ENCODE data around the gene SMPDL3A. TPM values are rescaled to one million over a fixed set of nuclear protein-coding genes. Genes with fewer than 3 reads are reported as not detected.

SMPDL3A gene, protein sequence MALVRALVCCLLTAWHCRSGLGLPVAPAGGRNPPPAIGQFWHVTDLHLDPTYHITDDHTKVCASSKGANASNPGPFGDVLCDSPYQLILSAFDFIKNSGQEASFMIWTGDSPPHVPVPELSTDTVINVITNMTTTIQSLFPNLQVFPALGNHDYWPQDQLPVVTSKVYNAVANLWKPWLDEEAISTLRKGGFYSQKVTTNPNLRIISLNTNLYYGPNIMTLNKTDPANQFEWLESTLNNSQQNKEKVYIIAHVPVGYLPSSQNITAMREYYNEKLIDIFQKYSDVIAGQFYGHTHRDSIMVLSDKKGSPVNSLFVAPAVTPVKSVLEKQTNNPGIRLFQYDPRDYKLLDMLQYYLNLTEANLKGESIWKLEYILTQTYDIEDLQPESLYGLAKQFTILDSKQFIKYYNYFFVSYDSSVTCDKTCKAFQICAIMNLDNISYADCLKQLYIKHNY
- total RNA-seq (2021; fragmentation: NEBNext Ultra II Directional; extraction: Animal tissue kit (Norgen Biotek cat#: 25700)) = 2.6 and 3.5 TPM in 2 replicates
- polyA plus RNA-seq (2011; rRNA removed) = 3.7 and 3.9 TPM in 2 replicates
- polyA plus RNA-seq (2011; cell fraction: cytosol; rRNA removed) = 3.1 TPM
- polyA plus RNA-seq (2011; cell fraction: nucleus; rRNA removed) = 3.4 TPM
- 1.6 to 3.4 TPM (median 2.4 TPM) in 4 replicates for polyA plus RNA-seq (2012, experiment 1 of 2)
- 0.34 TPM for polyA plus RNA-seq (2012, experiment 2 of 2)
- polyA plus RNA-seq (2013, experiment 1 of 2) = 4.9 TPM
- polyA plus RNA-seq (2013, experiment 2 of 2) = 4.9 TPM
- 1.4 and 1.7 TPM in 2 replicates for polyA minus RNA-seq (2011; rRNA and poly(A)+ RNA removed)
- polyA minus RNA-seq (2011; cell fraction: cytosol; rRNA and poly(A)+ RNA removed) = 3.2 TPM
- 1.8 TPM for polyA minus RNA-seq (2011; cell fraction: nucleus; rRNA and poly(A)+ RNA removed)
- long read RNA-seq, experiment 1, partial matches to known transcripts = 1 of 4 reads
- long read RNA-seq, experiment 1, other reads (novel, unspliced or antisense) = 1 of 4 reads
- long read RNA-seq, experiment 2 = 0 reads

DNA sequence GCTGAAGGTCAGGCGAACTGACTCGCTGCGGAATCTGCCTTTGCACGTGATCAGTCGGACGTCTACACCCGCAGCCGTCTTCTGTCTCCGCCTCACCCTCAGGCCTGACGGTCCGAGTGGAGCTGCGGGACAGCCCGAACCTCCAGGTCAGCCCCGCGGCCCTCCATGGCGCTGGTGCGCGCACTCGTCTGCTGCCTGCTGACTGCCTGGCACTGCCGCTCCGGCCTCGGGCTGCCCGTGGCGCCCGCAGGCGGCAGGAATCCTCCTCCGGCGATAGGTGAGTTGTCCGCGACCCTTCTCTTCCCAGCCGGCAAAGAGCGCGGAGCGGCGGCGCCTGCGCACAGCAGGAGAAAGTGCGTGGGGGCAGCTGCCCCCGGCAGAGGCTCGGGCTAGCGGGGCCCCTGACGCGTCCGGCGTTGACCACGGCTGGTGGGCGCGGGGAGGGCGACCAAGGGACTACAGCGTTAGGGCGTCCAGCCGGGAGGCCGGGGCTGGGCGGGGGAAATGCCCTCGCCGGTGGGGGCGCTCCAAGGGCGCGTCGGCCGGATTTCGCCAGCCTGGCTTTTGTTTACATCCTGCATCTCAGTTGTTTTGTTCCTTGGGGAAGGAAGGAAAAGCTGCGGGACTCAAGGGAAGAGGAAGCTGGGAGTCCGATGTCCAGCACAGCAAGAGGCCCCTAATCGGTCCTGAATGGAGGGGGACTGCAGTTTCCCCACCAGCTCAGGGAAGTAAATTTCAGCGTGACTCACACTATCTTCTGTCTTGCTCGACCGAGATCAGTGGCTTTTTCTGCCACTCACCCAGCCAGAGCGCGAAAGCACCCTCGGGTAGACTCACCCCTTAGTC, at the start of gene SMPDL3A:
SMPDL3A (plus strand) TSS at position 77 of the 846 bp plus-strand sequence; CDS start at position 166, 89 bp downstream.
- Histone ChIP-seq H3K23ac (ENCODE audit: insufficient read length) (no peak within 1 kb of the TSS), H2AK5ac (ENCODE audit: low read depth, low read length) (no peak within 1 kb of the TSS; the same call in 1 of the 2 replicates), H4K91ac (replicated peaks; ENCODE audit: insufficient read length, low read length) (peak within 1 kb of the TSS; percentile 2), H3K23me2 (ENCODE audit: low read depth, low read length) (peaks cover 12% of the 10 kb centered on the region; the same call in 1 of the 2 replicates), H2BK15ac (ENCODE audit: low read length) (peak within 1 kb of the TSS; percentile 78; the same call in 1 of the 2 replicates), H2BK5ac (ENCODE audit: low read depth, low read length) (peak within 1 kb of the TSS; percentile 92), H3K9me3 (ENCODE audit: insufficient read depth in 2 of 2, low read depth in 1 of 2, low read length in 1 of 2) (no peaks in the 10 kb centered on the region), H3K4me3 (ENCODE audit: extremely low read depth in 1 of 4, insufficient read depth in 2 of 4, low read depth in 3 of 4, low read length in 4 of 4) (peak within 1 kb of the TSS; percentile 72 to 86 (median 80)), H2BK20ac (ENCODE audit: low read length) (peak within 1 kb of the TSS; percentile 28; the same call in 1 of the 2 replicates), H3K36me3 (ENCODE audit: control insufficient read depth in 2 of 4, insufficient read depth in 4 of 4, low read length in 3 of 4) (no peaks in the 10 kb centered on the region), H3K4ac (replicated peaks; ENCODE audit: insufficient read length, low read depth, low read length) (no peak within 1 kb of the TSS), H2BK120ac (replicated peaks; ENCODE audit: low read depth, low read length) (no peak within 1 kb of the TSS), H3K4me1 (replicated peaks in 1 of 4; ENCODE audit: control insufficient read depth in 3 of 4, insufficient read depth in 4 of 4, low read length in 3 of 4) (peaks cover 3 to 24% (median 13%) of the 10 kb centered on the region in 4 experiments; a peak in 6 of 7 replicates), H4K20me1 (replicated peaks in 1 of 2; ENCODE audit: control insufficient read depth in 1 of 2, insufficient read depth in 2 of 2, low read length in 2 of 2) (no peaks in the 10 kb centered on the region), H4K5ac (ENCODE audit: insufficient read length, low read depth, low read length) (peak within 1 kb of the TSS; percentile 26), H3K27me3 (replicated peaks in 1 of 4; ENCODE audit: control insufficient read depth in 3 of 4, extremely low read depth in 1 of 4, insufficient read depth in 3 of 4, low read length in 3 of 4) (no peaks in the 10 kb centered on the region; a peak in 2 of 7 replicates), H3K27ac (ENCODE audit: low read depth, low read length) (peak within 1 kb of the TSS; percentile 60; the same call in 1 of the 2 replicates), H3K79me2 (ENCODE audit: control insufficient read depth in 1 of 2, insufficient read depth in 2 of 2, low read length in 2 of 2) (no peaks in the 10 kb centered on the region), H3K4me2 (ENCODE audit: insufficient read depth in 1 of 2, low read depth in 2 of 2, low read length in 2 of 2) (peak within 1 kb of the TSS; percentile 96 to 99), H2BK12ac (ENCODE audit: low read depth, low read length) (peak within 1 kb of the TSS; percentile 97), H3K14ac (ENCODE audit: insufficient read length) (no peak within 1 kb of the TSS), H3K18ac (ENCODE audit: extremely low read depth, low read length) (peak within 1 kb of the TSS; percentile 96), H3K79me1 (ENCODE audit: low read depth, low read length) (no peaks in the 10 kb centered on the region), H2AFZ (ENCODE audit: low read length) (peak within 1 kb of the TSS; percentile 96), H3K56ac (replicated peaks; ENCODE audit: insufficient read length, low read depth, low read length) (peak within 1 kb of the TSS; percentile 17), H3K9ac (replicated peaks in 1 of 4; ENCODE audit: extremely low read depth in 1 of 4, low read depth in 3 of 4, low read length in 3 of 4) (peak within 1 kb of the TSS; percentile 76 to 95 (median 79)), H4K8ac (ENCODE audit: extremely low read depth, insufficient read depth, low read length) (peak within 1 kb of the TSS; percentile 93)
- CTCF ChIA-PET (ENCODE audit: partially characterized antibody) = interaction anchor here (0.9 to 12.0 kb wide), 15 partner anchors 10 to 318 kb away, joined by 3 to 62 read pairs (median 5); partner anchors contain the start of genes FABP7 and SERINC1
- FAIRE-seq (no peak), DNase-seq (ENCODE audit: low read depth in 1 of 2, low spot score in 2 of 2) (peak; percentile 44 to 90)
- POLR2A ChIA-PET (ENCODE audit: partially characterized antibody) = interaction anchor here (0.6 to 1.9 kb wide), 6 partner anchors 10 to 50 kb away, joined by 3 to 6 read pairs (median 4); partner anchors contain the start of gene FABP7
- WGBS, 2 experiments (ENCODE audit: extremely low coverage in 1 of 2, insufficient coverage in 1 of 2, insufficient read length in 1 of 2, insufficient replicate concordance in 2 of 2, low coverage in 1 of 2, low lambda C conversion rate in 2 of 2, missing lambda C conversion rate in 1 of 2) = 1% methylated on average over 52 of the region's 71 CpGs; no CpG with 5 or more reads in 1 of the 2 experiments
- no peak for TF ChIP-seq CBX8 (IDR thresholded peaks at IDR 0.05; ENCODE audit: borderline replicate concordance, low read depth, low read length)
- no peak for TF ChIP-seq GTF2F1 (IDR thresholded peaks at IDR 0.05; ENCODE audit: borderline replicate concordance, low read depth, low read length)
- no peak for TF ChIP-seq TCF12 (IDR thresholded peaks at IDR 0.05; ENCODE audit: low read depth, low read length)
- TF ChIP-seq ASH2L (IDR thresholded peaks at IDR 0.05; ENCODE audit: low read length) = peak; percentile 99
- TF ChIP-seq EZH2 (IDR thresholded peaks at IDR 0.05; ENCODE audit: low read depth, low read length, severe bottlenecking) = peak; percentile 28
- peak; percentile 53 for TF ChIP-seq PHF8 (conservative IDR thresholded peaks at IDR 0.05; ENCODE audit: low read depth, low read length)

Measured in H1 (cell line).